Upper lobe of right lung (tissue), 1 donor: ENCODE results near the gene EML4. TPM values are rescaled to one million over a fixed set of nuclear protein-coding genes. Genes with fewer than 3 reads are reported as not detected.

Experiments
- ATAC-seq: fragments of 200-7000 bp; cut with Tn5 transposase; one replicate; pipeline ENCODE4 v1.9.1; 2020; ENCODE audit warnings: mild to moderate bottlenecking, moderate library complexity
- DNase-seq: peaks from one replicate; pipeline ENCODE4 v3.0.0-alpha.2; 2020
- H3K27ac ChIP-seq: fragments of 200-600 bp; one replicate; pipeline ENCODE4 v1.8.0; 2022
- H3K27me3 ChIP-seq: fragments of 200-600 bp; one replicate; pipeline ENCODE4 v1.8.0; 2022; ENCODE audit warnings: mild to moderate bottlenecking
- H3K36me3 ChIP-seq: fragments of 200-600 bp; one replicate; pipeline ENCODE4 v1.8.0; 2022
- H3K4me1 ChIP-seq: fragments of 200-600 bp; one replicate; pipeline ENCODE4 v1.8.0; 2022
- H3K4me3 ChIP-seq: fragments of 200-600 bp; one replicate; pipeline ENCODE4 v1.8.0; 2022; ENCODE audit warnings: mild to moderate bottlenecking
- H3K9me3 ChIP-seq: fragments of 200-600 bp; one replicate; pipeline ENCODE4 v1.8.0; 2022
- CTCF ChIP-seq: fragments of 200-600 bp; IDR thresholded peaks from one replicate; pipeline ENCODE4 v1.8.0; 2022; ENCODE audit warnings: antibody characterized with exemption
- intact Hi-C: fragments of 100-400 bp; cut with DNase I; formaldehyde crosslinking; loops from one replicate; pipeline ENCODE4 v1.11.0; 2022
- total RNA-seq: library from RNA; stranded (reverse); fragmentation: NEBNext Ultra II Directional; extraction: Animal tissue kit (Norgen Biotek cat#: 25700); gene quantifications from one replicate; pipeline ENCODE4 v1.2.1, GENCODE V29; 2021
- donor health status: DM: no; HTN: yes; CAD: no; lungs with severe emphysema.

Gene EML4
- total RNA-seq, 1 donor from 2014 or later = 83.0 TPM

GRCh38 chr2:42156721-42157120 lies 12.4 kb upstream of the EML4 start:
- Histone ChIP-seq H3K36me3 (no peaks in the 10 kb centered on the region), H3K27ac (no peak overlapping the region), H3K27me3 (no peaks in the 10 kb centered on the region), H3K4me3 (no peak overlapping the region), H3K4me1 (no peaks in the 10 kb centered on the region), H3K9me3 (no peaks in the 10 kb centered on the region)
- intact Hi-C loops = no loop called here
- ATAC-seq (no peak), DNase-seq (no peak)
- TF ChIP-seq CTCF = no peak

- no peak for TF ChIP-seq CTCF
- DNase-seq (no peak), ATAC-seq (no peak)
- no peak overlapping the region for H3K27ac ChIP-seq
- H3K4me1 ChIP-seq = no peaks in the 10 kb centered on the region
- intact Hi-C loops = no loop called here
- H3K36me3 ChIP-seq = no peaks in the 10 kb centered on the region
- H3K9me3 ChIP-seq = no peaks in the 10 kb centered on the region
- H3K27me3 ChIP-seq = no peaks in the 10 kb centered on the region
- no peak overlapping the region for H3K4me3 ChIP-seq
Measured at GRCh38 chr2:42161444-42161843, 7.7 kb upstream of the EML4 start.

- Histone ChIP-seq H3K27ac (peak overlapping the region; percentile 3), H3K9me3 (no peaks in the 10 kb centered on the region), H3K36me3 (no peaks in the 10 kb centered on the region), H3K27me3 (no peaks in the 10 kb centered on the region), H3K4me1 (no peaks in the 10 kb centered on the region), H3K4me3 (no peak overlapping the region)
- ATAC-seq (peak; percentile 54), DNase-seq (no peak)
- TF ChIP-seq CTCF = no peak
- intact Hi-C loops = no loop called here
Measured at GRCh38 chr2:42163444-42164045, 5.6 kb upstream of the EML4 start.

GRCh38 chr2:42164046-42164445 lies 5.1 kb upstream of the EML4 start:
- Histone ChIP-seq H3K4me3 (no peak overlapping the region), H3K27ac (no peak overlapping the region), H3K36me3 (no peaks in the 10 kb centered on the region), H3K4me1 (no peaks in the 10 kb centered on the region), H3K27me3 (no peaks in the 10 kb centered on the region), H3K9me3 (no peaks in the 10 kb centered on the region)
- no peak for DNase-seq
- ATAC-seq = no peak
- TF ChIP-seq CTCF = no peak
- intact Hi-C loops = no loop called here

GRCh38 chr2:42164971-42165370 lies 4.2 kb upstream of the EML4 start:
- intact Hi-C loops = no loop called here
- Histone ChIP-seq H3K27me3 (no peaks in the 10 kb centered on the region), H3K36me3 (no peaks in the 10 kb centered on the region), H3K9me3 (no peaks in the 10 kb centered on the region), H3K27ac (no peak overlapping the region), H3K4me1 (no peaks in the 10 kb centered on the region), H3K4me3 (no peak overlapping the region)
- DNase-seq = no peak
- TF ChIP-seq CTCF = no peak
- no peak for ATAC-seq

GRCh38 chr2:42167458-42167857 lies 1.7 kb upstream of the EML4 start:
- DNase-seq (no peak), ATAC-seq (no peak)
- TF ChIP-seq CTCF = no peak
- H3K9me3 ChIP-seq = no peaks in the 10 kb centered on the region
- intact Hi-C loops = no loop called here
- no peaks in the 10 kb centered on the region for H3K36me3 ChIP-seq
- no peak overlapping the region for H3K27ac ChIP-seq
- H3K27me3 ChIP-seq = no peaks in the 10 kb centered on the region
- peaks cover 23% of the 10 kb centered on the region for H3K4me1 ChIP-seq
- no peak overlapping the region for H3K4me3 ChIP-seq
